K562 (cell line): Measurements from ENCODE around the gene IL10. TPM values are rescaled to one million over a fixed set of nuclear protein-coding genes. Genes with fewer than 3 reads are reported as not detected.

Experiments used
- COPS2 ChIP-seq: fragments of 450-650 bp; conservative IDR thresholded peaks from 2 replicates; pipeline ENCODE4 v1.6.1; 2016; ENCODE audit warnings: mild to moderate bottlenecking, moderate library complexity
- CTCF ChIP-seq, 3 experiments: IDR thresholded peaks in 2 of 3; conservative IDR thresholded peaks in 1 of 3; 2 replicates each; pipeline ENCODE4 v1.5.1; 2011 to 2012; ENCODE audit warnings: low read length in 3 of 3, mild to moderate bottlenecking in 3 of 3, control low read depth in 2 of 3, improper control_type of control experiment in 1 of 3, inconsistent platforms in 1 of 3, low read depth in 1 of 3, mixed read lengths in 1 of 3, moderate library complexity in 1 of 3; ENCODE audit not compliant: insufficient read depth in 2 of 3
- DACH1 ChIP-seq: fragments of 450-650 bp; IDR thresholded peaks from 2 replicates; pipeline ENCODE4 v1.6.1; 2018; ENCODE audit not compliant: partially characterized antibody
- FOXJ3 ChIP-seq: sonication (generic); formaldehyde crosslinking; IDR thresholded peaks from 2 replicates; pipeline ENCODE4 v1.4.0; 2020; ENCODE audit warnings: mild to moderate bottlenecking, missing genetic modification reagents
- HCFC1 ChIP-seq: IDR thresholded peaks from 2 replicates; pipeline ENCODE4 v1.6.1; 2012; ENCODE audit warnings: low read depth, low read length, improper control_type of control experiment
- HNRNPLL ChIP-seq: fragments of 200-400 bp; formaldehyde crosslinking; IDR thresholded peaks from 2 replicates; pipeline ENCODE4 v1.6.1; 2017; ENCODE audit warnings: low read length, low read depth, mild to moderate bottlenecking; ENCODE audit not compliant: poor library complexity, severe bottlenecking
- LEF1 ChIP-seq: fragments of 450-650 bp; IDR thresholded peaks from 2 replicates; pipeline ENCODE4 v1.6.1; 2016; ENCODE audit warnings: mild to moderate bottlenecking
- RAD21 ChIP-seq, 2 experiments: fragments of 250-450 bp in 1 of 2; fragments of 450-650 bp in 1 of 2; sonication (Bioruptor Pico) in 1 of 2; formaldehyde crosslinking in 1 of 2; IDR thresholded peaks in 1 of 2; conservative IDR thresholded peaks in 1 of 2; 2 replicates each; pipeline versions ENCODE4 v1.4.0 to v1.8.0; 2020 to 2022; ENCODE audit warnings: mild to moderate bottlenecking in 2 of 2, moderate library complexity in 1 of 2
- ZFP36 ChIP-seq: fragments of 150-350 bp; IDR thresholded peaks from 2 replicates; pipeline ENCODE4 v1.6.1; 2018; ENCODE audit warnings: low read length, low read depth; ENCODE audit not compliant: partially characterized antibody
- ZNF143 ChIP-seq: sonication (generic); formaldehyde crosslinking; IDR thresholded peaks from 2 replicates; pipeline ENCODE4 v1.9.0; 2022; ENCODE audit warnings: mild to moderate bottlenecking, missing genetic modification reagents
- polyA plus RNA-seq, 8 experiments: library from polyadenylated mRNA; depleted of rRNA in 4 of 8; stranded (reverse) in 5 of 8; unstranded in 3 of 8; fragments of >200 nt; fragmentation: Nextera tagmentation in 2 of 8; fragmentation: Illumina TruSeq in 1 of 8; extraction: Ambion mirVana in 2 of 8; extraction: Trizol in 1 of 8; gene quantifications; 2 replicates each; pipeline versions ENCODE4 v1.2.1 to v1.2.3, GENCODE V29; 2011 to 2014; ENCODE audit warnings: inconsistent platforms in 1 of 8, missing spikeins in 1 of 8
- total RNA-seq, 7 experiments: library from RNA; depleted of rRNA in 6 of 7; stranded (reverse); fragments of >200 nt in 6 of 7; fragmentation: Illumina TruSeq in 2 of 7; extraction: Trizol in 2 of 7; gene quantifications; 2 replicates each; pipeline versions ENCODE4 v1.2.1 to v1.2.3, GENCODE V29; 2011 to 2021; ENCODE audit warnings: low replicate concordance in 1 of 7

Gene IL10
- total and polyA plus RNA-seq, 9 of the 15 experiments (the other 6 are each of a cell fraction or from before 2014, with no cell fraction given) = 0.29 TPM; not detected in 8

- TF ChIP-seq CTCF (IDR thresholded peaks at IDR 0.05 in 2 of 3, conservative IDR thresholded peaks at IDR 0.05 in 1 of 3; ENCODE audit: insufficient read depth in 2 of 3, low read depth in 1 of 3, low read length in 3 of 3) (peak; percentile 75 to 81 (median 77)), HNRNPLL (no peak), ZNF143 (CRISPR knock-in tag) (no peak), ZFP36 (peak; percentile 24), LEF1 (no peak), DACH1 (no peak), RAD21 (CRISPR knock-in tag; conservative IDR thresholded peaks at IDR 0.05 in 1 of 2, IDR thresholded peaks at IDR 0.05 in 1 of 2) (peak; percentile 92 to 95), COPS2 (no peak), HCFC1 (no peak), FOXJ3 (CRISPR knock-in tag) (0 out of 2 replicates have a peak, but pooled peaks have one; percentile 28)
Measured at GRCh38 chr1:206808615-206809014, 36.3 kb upstream of the IL10 start (continued).
